ENCODE data around the gene POU2AF3. TPM values are rescaled to one million over a fixed set of nuclear protein-coding genes. Genes with fewer than 3 reads are reported as not detected.
A peak's percentile ranks its signal among the peaks of the same experiment; 100 is the strongest.

Gene POU2AF3
- total RNA-seq, 3 donors from 2014 or later (not counting 1 experiment from before 2014, with no cell fraction given) = not detected

GRCh38 chr11:111272420-111272819, 25.9 kb upstream of the POU2AF3 start:
- H3K4me3 ChIP-seq (ENCODE audit: low read length) = no peak overlapping the region
- no peaks in the 10 kb centered on the region for H3K9me3 Mint-ChIP-seq
- ATAC-seq (peak in 1 of 3 donors; percentile 14), DNase-seq (no peak)
- H3K9me3 ChIP-seq (ENCODE audit: control insufficient read depth, insufficient read depth, low read length) = no peaks in the 10 kb centered on the region
- no peak overlapping the region for H3K27ac ChIP-seq (ENCODE audit: low read length)
- no peaks in the 10 kb centered on the region for H3K36me3 ChIP-seq (ENCODE audit: control insufficient read depth, insufficient read depth, low read length)
- peaks cover 0 to 4% of the 10 kb centered on the region in 2 donors for H3K4me1 Mint-ChIP-seq
- no peak for TF ChIP-seq CTCF (IDR thresholded peaks at IDR 0.05)
- no peak overlapping the region for H3K27ac Mint-ChIP-seq
- WGBS (ENCODE audit: insufficient coverage) = 57% methylated on average over 3 of the region's 3 CpGs
- H3K36me3 Mint-ChIP-seq = no peaks in the 10 kb centered on the region
- H3K27me3 Mint-ChIP-seq (ENCODE audit: low read depth in 2 of 2) = peaks cover 19 to 20% of the 10 kb centered on the region in 2 donors
- H3K4me3 Mint-ChIP-seq = no peak overlapping the region
- H3K4me1 ChIP-seq (ENCODE audit: control insufficient read depth, insufficient read depth, low read length) = no peaks in the 10 kb centered on the region
- intact Hi-C loops (cut with micrococcal nuclease) = no loop called here
- no peaks in the 10 kb centered on the region for H3K27me3 ChIP-seq (ENCODE audit: control insufficient read depth, insufficient read depth, low read length)

- no peaks in the 10 kb centered on the region for H3K9me3 Mint-ChIP-seq
- no peak for ATAC-seq
- no peaks in the 10 kb centered on the region for H3K4me1 Mint-ChIP-seq
- 60% methylated on average over 3 of the region's 3 CpGs for WGBS (ENCODE audit: insufficient coverage)
- Histone ChIP-seq H3K4me3 (ENCODE audit: low read length) (no peak overlapping the region), H3K36me3 (ENCODE audit: control insufficient read depth, insufficient read depth, low read length) (no peaks in the 10 kb centered on the region), H3K9me3 (ENCODE audit: control insufficient read depth, insufficient read depth, low read length) (no peaks in the 10 kb centered on the region), H3K27me3 (ENCODE audit: control insufficient read depth, insufficient read depth, low read length) (no peaks in the 10 kb centered on the region), H3K27ac (ENCODE audit: low read length) (no peak overlapping the region), H3K4me1 (ENCODE audit: control insufficient read depth, insufficient read depth, low read length) (no peaks in the 10 kb centered on the region)
- H3K27me3 Mint-ChIP-seq (ENCODE audit: low read depth in 2 of 2) = peaks cover 7 to 12% of the 10 kb centered on the region in 2 donors
- no peak for TF ChIP-seq CTCF (IDR thresholded peaks at IDR 0.05)
- DNase-seq = no peak
- no peaks in the 10 kb centered on the region for H3K36me3 Mint-ChIP-seq
- intact Hi-C loops (cut with micrococcal nuclease) = loop anchor here (1.0 kb wide), 1 partner anchor 164 kb away; no protein-coding TSS in a partner anchor
- no peak overlapping the region for H3K27ac Mint-ChIP-seq
- no peak overlapping the region for H3K4me3 Mint-ChIP-seq
These were observed 15.7 kb upstream of the POU2AF3 start for GRCh38 chr11:111282562-111283075.

GRCh38 chr11:111283945-111284481, 14.3 kb upstream of the POU2AF3 start:
- Histone ChIP-seq H3K4me1 (ENCODE audit: control insufficient read depth, insufficient read depth, low read length) (no peaks in the 10 kb centered on the region), H3K4me3 (ENCODE audit: low read length) (no peak overlapping the region), H3K27me3 (ENCODE audit: control insufficient read depth, insufficient read depth, low read length) (no peaks in the 10 kb centered on the region), H3K36me3 (ENCODE audit: control insufficient read depth, insufficient read depth, low read length) (no peaks in the 10 kb centered on the region), H3K9me3 (ENCODE audit: control insufficient read depth, insufficient read depth, low read length) (no peaks in the 10 kb centered on the region), H3K27ac (ENCODE audit: low read length) (no peak overlapping the region)
- ATAC-seq (no peak), DNase-seq (no peak)
- H3K4me1 Mint-ChIP-seq = no peaks in the 10 kb centered on the region
- H3K27me3 Mint-ChIP-seq (ENCODE audit: low read depth in 2 of 2) = peaks cover 5 to 11% of the 10 kb centered on the region in 2 donors
- H3K36me3 Mint-ChIP-seq = no peaks in the 10 kb centered on the region
- 80% methylated on average over 33 of the region's 33 CpGs for whole genome bisulfite sequencing (ENCODE audit: insufficient coverage)
- H3K9me3 Mint-ChIP-seq = no peaks in the 10 kb centered on the region
- H3K4me3 Mint-ChIP-seq = no peak overlapping the region
- intact Hi-C loops (cut with micrococcal nuclease) = loop anchor here (1.0 kb wide), 1 partner anchor 162 kb away; no protein-coding TSS in a partner anchor
- no peak overlapping the region for H3K27ac Mint-ChIP-seq
- no peak for TF ChIP-seq CTCF (IDR thresholded peaks at IDR 0.05)

All from natural killer cell (primary cell).